H1 (cell line): ENCODE measurements around the gene HIVEP3.

ENCODE experiments used
- EZH2 ChIP-seq: fragments of 200-600 bp; sonication (generic); IDR thresholded peaks from 2 replicates; pipeline ENCODE4 v1.7.1; 2012; ENCODE audit warnings: low read depth, mild to moderate bottlenecking, moderate library complexity, low read length, inconsistent platforms; ENCODE audit not compliant: severe bottlenecking
- POLR2A ChIP-seq, 2 experiments: IDR thresholded peaks; 1 replicate in 1 of 2; 2 replicates in 1 of 2; pipeline ENCODE4 v1.6.1; 2011; ENCODE audit warnings: low read depth in 2 of 2, low read length in 2 of 2, mild to moderate bottlenecking in 2 of 2; ENCODE audit errors: control extremely low read depth in 1 of 2
- POLR2AphosphoS5 ChIP-seq: IDR thresholded peaks from 2 replicates; pipeline ENCODE4 v1.6.1; 2011; ENCODE audit warnings: low read depth, low read length
- SRF ChIP-seq: IDR thresholded peaks from 2 replicates; pipeline ENCODE4 v1.6.1; 2011; ENCODE audit warnings: mild to moderate bottlenecking, low read depth, low read length, moderate library complexity
- TEAD4 ChIP-seq: IDR thresholded peaks from 2 replicates; pipeline ENCODE4 v1.6.1; 2012; ENCODE audit warnings: low read depth, low read length, inconsistent platforms, mixed read lengths
- TF ChIP-seq, protein P1 (sequence below), 3 experiments: IDR thresholded peaks; 1 replicate in 2 of 3; 2 replicates in 1 of 3; pipeline versions ENCODE4 v1.5.1 to v1.6.1; 2011; ENCODE audit warnings: low read length in 3 of 3, mild to moderate bottlenecking in 3 of 3, inconsistent platforms in 2 of 3, low read depth in 1 of 3, moderate library complexity in 1 of 3; ENCODE audit not compliant: insufficient read depth in 1 of 3; ENCODE audit errors: control extremely low read depth in 1 of 3

GRCh38 chr1:41774471-41774990, 144.2 kb downstream of the HIVEP3 start:
- TF ChIP-seq, protein P1, sequence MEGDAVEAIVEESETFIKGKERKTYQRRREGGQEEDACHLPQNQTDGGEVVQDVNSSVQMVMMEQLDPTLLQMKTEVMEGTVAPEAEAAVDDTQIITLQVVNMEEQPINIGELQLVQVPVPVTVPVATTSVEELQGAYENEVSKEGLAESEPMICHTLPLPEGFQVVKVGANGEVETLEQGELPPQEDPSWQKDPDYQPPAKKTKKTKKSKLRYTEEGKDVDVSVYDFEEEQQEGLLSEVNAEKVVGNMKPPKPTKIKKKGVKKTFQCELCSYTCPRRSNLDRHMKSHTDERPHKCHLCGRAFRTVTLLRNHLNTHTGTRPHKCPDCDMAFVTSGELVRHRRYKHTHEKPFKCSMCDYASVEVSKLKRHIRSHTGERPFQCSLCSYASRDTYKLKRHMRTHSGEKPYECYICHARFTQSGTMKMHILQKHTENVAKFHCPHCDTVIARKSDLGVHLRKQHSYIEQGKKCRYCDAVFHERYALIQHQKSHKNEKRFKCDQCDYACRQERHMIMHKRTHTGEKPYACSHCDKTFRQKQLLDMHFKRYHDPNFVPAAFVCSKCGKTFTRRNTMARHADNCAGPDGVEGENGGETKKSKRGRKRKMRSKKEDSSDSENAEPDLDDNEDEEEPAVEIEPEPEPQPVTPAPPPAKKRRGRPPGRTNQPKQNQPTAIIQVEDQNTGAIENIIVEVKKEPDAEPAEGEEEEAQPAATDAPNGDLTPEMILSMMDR (IDR thresholded peaks at IDR 0.05; ENCODE audit: control extremely low read depth in 1 of 3, insufficient read depth in 1 of 3, low read depth in 1 of 3, low read length in 3 of 3) = no peak
- TF ChIP-seq EZH2 = no peak
- no peak for TF ChIP-seq POLR2AphosphoS5
- no peak for TF ChIP-seq POLR2A (IDR thresholded peaks at IDR 0.05; ENCODE audit: control extremely low read depth in 1 of 2, low read depth in 2 of 2, low read length in 2 of 2)
- no peak for TF ChIP-seq SRF
- TF ChIP-seq TEAD4 = no peak
